HEK293 (cell line): Measurements from ENCODE around the gene EBF3.

Experiments
- BCL11B ChIP-seq: fragments of 450-650 bp; formaldehyde crosslinking; IDR thresholded peaks from 2 replicates; pipeline ENCODE4 v1.5.1; 2016; ENCODE audit warnings: low read depth, missing biosample characterization, missing genetic modification characterization
- GLI4 ChIP-seq: fragments of 450-650 bp; formaldehyde crosslinking; IDR thresholded peaks from 2 replicates; pipeline ENCODE4 v1.5.1; 2016; ENCODE audit warnings: missing biosample characterization, missing genetic modification characterization
- HOXD13 ChIP-seq: sonication (generic); formaldehyde crosslinking; IDR thresholded peaks from 2 replicates; pipeline ENCODE4 v1.8.0; 2022; ENCODE audit warnings: missing genetic modification reagents, borderline replicate concordance
- OVOL3 ChIP-seq: fragments of 450-650 bp; formaldehyde crosslinking; IDR thresholded peaks from 2 replicates; pipeline ENCODE4 v1.5.1; 2016; ENCODE audit warnings: missing biosample characterization, missing genetic modification characterization
- YY1 ChIP-seq: fragments of 450-650 bp; formaldehyde crosslinking; IDR thresholded peaks from 2 replicates; pipeline ENCODE4 v1.5.1; 2018; ENCODE audit warnings: missing biosample characterization, missing genetic modification characterization
- ZNF274 ChIP-seq, 2 experiments: fragments of 200-500 bp in 1 of 2; fragments of 450-650 bp in 1 of 2; sonication (Bioruptor generic) in 1 of 2; formaldehyde crosslinking in 1 of 2; IDR thresholded peaks; 2 replicates each; pipeline versions ENCODE4 v1.5.1 to v1.6.1; 2014 to 2016; ENCODE audit warnings: borderline replicate concordance in 1 of 2, inconsistent platforms in 1 of 2, low read length in 1 of 2, missing biosample characterization in 1 of 2, missing genetic modification characterization in 1 of 2
- ZNF311 ChIP-seq: fragments of 450-650 bp; formaldehyde crosslinking; IDR thresholded peaks from 2 replicates; pipeline ENCODE4 v1.5.1; 2017; ENCODE audit warnings: missing biosample characterization, missing genetic modification characterization, borderline replicate concordance
- ZNF37A ChIP-seq: fragments of 450-650 bp; IDR thresholded peaks from 2 replicates; pipeline ENCODE4 v1.5.1; 2018; ENCODE audit warnings: missing biosample characterization, missing genetic modification characterization
- ZNF623 ChIP-seq: fragments of 450-650 bp; formaldehyde crosslinking; IDR thresholded peaks from 2 replicates; pipeline ENCODE4 v1.5.1; 2016; ENCODE audit warnings: missing biosample characterization, missing genetic modification characterization
- TF ChIP-seq, protein P1 (sequence below): fragments of 450-650 bp; formaldehyde crosslinking; IDR thresholded peaks from 2 replicates; pipeline ENCODE4 v1.5.1; 2016; ENCODE audit warnings: missing biosample characterization, missing genetic modification characterization
- TF ChIP-seq, protein P2 (sequence below): fragments of 450-650 bp; formaldehyde crosslinking; IDR thresholded peaks from 2 replicates; pipeline ENCODE4 v1.5.1; 2016; ENCODE audit warnings: missing biosample characterization, missing genetic modification characterization
- TF ChIP-seq, protein P3 (sequence below): fragments of 450-650 bp; formaldehyde crosslinking; IDR thresholded peaks from 2 replicates; pipeline ENCODE4 v1.5.1; 2016; ENCODE audit warnings: missing biosample characterization, missing genetic modification characterization
- TF ChIP-seq, protein P4 (sequence below): sonication (generic); formaldehyde crosslinking; IDR thresholded peaks from 2 replicates; pipeline ENCODE4 v1.8.1; 2022; ENCODE audit warnings: mild to moderate bottlenecking, moderate library complexity, missing genetic modification reagents

DNA sequence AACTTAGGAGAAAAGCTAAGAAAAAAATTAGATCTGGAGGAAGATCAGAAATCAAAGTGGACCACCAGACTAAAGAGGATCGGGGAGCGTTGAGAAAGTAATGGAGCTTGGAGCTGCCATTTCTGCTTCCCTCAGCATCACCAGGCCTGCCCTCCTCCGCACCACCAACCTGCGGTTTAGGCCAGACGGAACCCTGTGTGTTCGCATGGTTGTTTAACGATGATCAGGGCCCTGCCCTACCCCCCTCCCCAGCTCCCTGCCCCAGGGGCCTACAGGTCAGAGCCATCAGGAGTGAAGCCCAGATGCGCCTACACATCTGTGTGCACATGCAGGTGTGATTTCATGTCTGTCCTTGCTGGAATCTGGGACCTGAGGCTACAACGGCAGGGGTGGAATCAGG is 45.7 kb downstream of the EBF3 start:
- TF ChIP-seq GLI4 (tag by site-specific recombination) = no peak
- TF ChIP-seq, protein P1, sequence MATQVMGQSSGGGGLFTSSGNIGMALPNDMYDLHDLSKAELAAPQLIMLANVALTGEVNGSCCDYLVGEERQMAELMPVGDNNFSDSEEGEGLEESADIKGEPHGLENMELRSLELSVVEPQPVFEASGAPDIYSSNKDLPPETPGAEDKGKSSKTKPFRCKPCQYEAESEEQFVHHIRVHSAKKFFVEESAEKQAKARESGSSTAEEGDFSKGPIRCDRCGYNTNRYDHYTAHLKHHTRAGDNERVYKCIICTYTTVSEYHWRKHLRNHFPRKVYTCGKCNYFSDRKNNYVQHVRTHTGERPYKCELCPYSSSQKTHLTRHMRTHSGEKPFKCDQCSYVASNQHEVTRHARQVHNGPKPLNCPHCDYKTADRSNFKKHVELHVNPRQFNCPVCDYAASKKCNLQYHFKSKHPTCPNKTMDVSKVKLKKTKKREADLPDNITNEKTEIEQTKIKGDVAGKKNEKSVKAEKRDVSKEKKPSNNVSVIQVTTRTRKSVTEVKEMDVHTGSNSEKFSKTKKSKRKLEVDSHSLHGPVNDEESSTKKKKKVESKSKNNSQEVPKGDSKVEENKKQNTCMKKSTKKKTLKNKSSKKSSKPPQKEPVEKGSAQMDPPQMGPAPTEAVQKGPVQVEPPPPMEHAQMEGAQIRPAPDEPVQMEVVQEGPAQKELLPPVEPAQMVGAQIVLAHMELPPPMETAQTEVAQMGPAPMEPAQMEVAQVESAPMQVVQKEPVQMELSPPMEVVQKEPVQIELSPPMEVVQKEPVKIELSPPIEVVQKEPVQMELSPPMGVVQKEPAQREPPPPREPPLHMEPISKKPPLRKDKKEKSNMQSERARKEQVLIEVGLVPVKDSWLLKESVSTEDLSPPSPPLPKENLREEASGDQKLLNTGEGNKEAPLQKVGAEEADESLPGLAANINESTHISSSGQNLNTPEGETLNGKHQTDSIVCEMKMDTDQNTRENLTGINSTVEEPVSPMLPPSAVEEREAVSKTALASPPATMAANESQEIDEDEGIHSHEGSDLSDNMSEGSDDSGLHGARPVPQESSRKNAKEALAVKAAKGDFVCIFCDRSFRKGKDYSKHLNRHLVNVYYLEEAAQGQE (tag by site-specific recombination) = no peak
- no peak for TF ChIP-seq HOXD13
- no peak for TF ChIP-seq ZNF623 (tag by site-specific recombination)
- TF ChIP-seq, protein P2, sequence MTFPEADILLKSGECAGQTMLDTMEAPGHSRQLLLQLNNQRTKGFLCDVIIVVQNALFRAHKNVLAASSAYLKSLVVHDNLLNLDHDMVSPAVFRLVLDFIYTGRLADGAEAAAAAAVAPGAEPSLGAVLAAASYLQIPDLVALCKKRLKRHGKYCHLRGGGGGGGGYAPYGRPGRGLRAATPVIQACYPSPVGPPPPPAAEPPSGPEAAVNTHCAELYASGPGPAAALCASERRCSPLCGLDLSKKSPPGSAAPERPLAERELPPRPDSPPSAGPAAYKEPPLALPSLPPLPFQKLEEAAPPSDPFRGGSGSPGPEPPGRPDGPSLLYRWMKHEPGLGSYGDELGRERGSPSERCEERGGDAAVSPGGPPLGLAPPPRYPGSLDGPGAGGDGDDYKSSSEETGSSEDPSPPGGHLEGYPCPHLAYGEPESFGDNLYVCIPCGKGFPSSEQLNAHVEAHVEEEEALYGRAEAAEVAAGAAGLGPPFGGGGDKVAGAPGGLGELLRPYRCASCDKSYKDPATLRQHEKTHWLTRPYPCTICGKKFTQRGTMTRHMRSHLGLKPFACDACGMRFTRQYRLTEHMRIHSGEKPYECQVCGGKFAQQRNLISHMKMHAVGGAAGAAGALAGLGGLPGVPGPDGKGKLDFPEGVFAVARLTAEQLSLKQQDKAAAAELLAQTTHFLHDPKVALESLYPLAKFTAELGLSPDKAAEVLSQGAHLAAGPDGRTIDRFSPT (tag by site-specific recombination) = no peak
- TF ChIP-seq, protein P3, sequence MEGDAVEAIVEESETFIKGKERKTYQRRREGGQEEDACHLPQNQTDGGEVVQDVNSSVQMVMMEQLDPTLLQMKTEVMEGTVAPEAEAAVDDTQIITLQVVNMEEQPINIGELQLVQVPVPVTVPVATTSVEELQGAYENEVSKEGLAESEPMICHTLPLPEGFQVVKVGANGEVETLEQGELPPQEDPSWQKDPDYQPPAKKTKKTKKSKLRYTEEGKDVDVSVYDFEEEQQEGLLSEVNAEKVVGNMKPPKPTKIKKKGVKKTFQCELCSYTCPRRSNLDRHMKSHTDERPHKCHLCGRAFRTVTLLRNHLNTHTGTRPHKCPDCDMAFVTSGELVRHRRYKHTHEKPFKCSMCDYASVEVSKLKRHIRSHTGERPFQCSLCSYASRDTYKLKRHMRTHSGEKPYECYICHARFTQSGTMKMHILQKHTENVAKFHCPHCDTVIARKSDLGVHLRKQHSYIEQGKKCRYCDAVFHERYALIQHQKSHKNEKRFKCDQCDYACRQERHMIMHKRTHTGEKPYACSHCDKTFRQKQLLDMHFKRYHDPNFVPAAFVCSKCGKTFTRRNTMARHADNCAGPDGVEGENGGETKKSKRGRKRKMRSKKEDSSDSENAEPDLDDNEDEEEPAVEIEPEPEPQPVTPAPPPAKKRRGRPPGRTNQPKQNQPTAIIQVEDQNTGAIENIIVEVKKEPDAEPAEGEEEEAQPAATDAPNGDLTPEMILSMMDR (tag by site-specific recombination) = no peak
- no peak for TF ChIP-seq YY1 (tag by site-specific recombination)
- TF ChIP-seq, protein P4, sequence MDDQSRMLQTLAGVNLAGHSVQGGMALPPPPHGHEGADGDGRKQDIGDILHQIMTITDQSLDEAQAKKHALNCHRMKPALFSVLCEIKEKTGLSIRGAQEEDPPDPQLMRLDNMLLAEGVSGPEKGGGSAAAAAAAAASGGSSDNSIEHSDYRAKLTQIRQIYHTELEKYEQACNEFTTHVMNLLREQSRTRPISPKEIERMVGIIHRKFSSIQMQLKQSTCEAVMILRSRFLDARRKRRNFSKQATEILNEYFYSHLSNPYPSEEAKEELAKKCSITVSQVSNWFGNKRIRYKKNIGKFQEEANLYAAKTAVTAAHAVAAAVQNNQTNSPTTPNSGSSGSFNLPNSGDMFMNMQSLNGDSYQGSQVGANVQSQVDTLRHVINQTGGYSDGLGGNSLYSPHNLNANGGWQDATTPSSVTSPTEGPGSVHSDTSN (CRISPR knock-in tag) = no peak
- no peak for TF ChIP-seq BCL11B
- TF ChIP-seq ZNF274 (IDR thresholded peaks at IDR 0.05; ENCODE audit: low read length) = no peak
- no peak for TF ChIP-seq ZNF274 (tag by site-specific recombination; IDR thresholded peaks at IDR 0.05; ENCODE audit: borderline replicate concordance)
- no peak for TF ChIP-seq ZNF311
- TF ChIP-seq OVOL3 = no peak
- no peak for TF ChIP-seq ZNF37A (tag by site-specific recombination)
